GM20431 (cell line): ENCODE results near the gene MPZL1.

ENCODE experiments used
- in situ Hi-C: fragments of 300-500 bp; cut with MseI, MboI; formaldehyde crosslinking; loops from one replicate; pipeline ENCODE4 v1.15.0; 2020; ENCODE audit warnings: low sequenced_read_pairs; ENCODE audit not compliant: unreplicated experiment

Gene MPZL1

GRCh38 chr1:167832693-167833092 is 110.9 kb downstream of the MPZL1 start:
- in situ Hi-C loops: no loop called here

- in situ Hi-C loops: no loop called here
These were observed 112.1 kb downstream of the MPZL1 start for GRCh38 chr1:167833904-167834303.

- in situ Hi-C loops: no loop called here
These were observed 114.4 kb downstream of the MPZL1 start for GRCh38 chr1:167836197-167836596.

- in situ Hi-C loops: no loop called here
These were observed 115.5 kb downstream of the MPZL1 start for GRCh38 chr1:167837326-167837725.

- in situ Hi-C loops: no loop called here
These were observed 117.2 kb downstream of the MPZL1 start for GRCh38 chr1:167839009-167839408.
